SKM-1 (cell line): Measurements from ENCODE around the gene FOXP4.

Experiments used
- DNase-seq: peaks from one replicate; lab custom pipeline; 2025; ENCODE audit not compliant: unreplicated experiment; lab: John Stamatoyannopoulos, UW

Gene FOXP4

DNA sequence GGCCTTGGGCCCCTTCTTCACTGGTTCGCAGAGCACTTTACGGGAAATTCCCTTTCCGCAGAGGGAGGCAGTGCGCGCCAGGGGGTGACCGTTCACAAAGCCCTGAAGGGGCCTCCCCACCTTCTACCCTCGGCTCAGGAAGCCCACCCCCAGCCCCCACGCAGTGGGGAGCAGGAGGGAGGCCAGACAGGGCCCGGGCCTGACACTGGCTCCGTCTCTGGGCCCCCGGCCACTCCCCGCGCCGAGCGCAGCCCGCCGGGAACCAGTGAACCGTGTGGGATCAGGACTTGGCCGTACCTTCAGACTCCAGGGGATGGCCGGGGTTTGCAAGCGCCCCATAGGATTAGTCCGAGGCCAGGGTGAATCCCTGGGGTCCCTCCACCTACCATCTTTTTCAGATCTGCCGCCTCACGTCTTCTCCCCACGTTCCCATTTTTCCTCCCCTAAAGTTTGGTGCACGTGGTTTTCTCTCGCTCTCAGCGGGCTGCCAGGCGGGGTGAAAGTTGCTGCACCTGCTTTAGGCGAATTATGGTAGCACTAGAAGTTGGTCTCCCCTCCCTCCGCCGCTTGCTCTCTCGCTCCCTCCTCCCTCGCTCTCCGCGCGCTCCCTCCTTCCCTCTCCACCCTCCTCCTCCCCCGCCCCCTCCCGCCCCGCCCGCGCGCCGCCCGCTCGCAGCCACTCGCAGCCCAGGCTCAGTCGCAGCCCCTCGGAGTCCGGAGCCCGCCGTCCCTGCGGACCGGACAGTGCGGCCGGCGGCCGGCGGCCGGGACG, at the start of gene FOXP4:
FOXP4 (plus strand) TSS at position 679 of the 772 bp plus-strand sequence. CDS start 19,380 bp downstream, outside the sequence.
- peak; percentile 93 for DNase-seq

- no peak for DNase-seq
Measured at GRCh38 chr6:41497573-41497972, 48.6 kb upstream of the FOXP4 start.

- DNase-seq: no peak
Measured at GRCh38 chr6:41497994-41498393, 48.2 kb upstream of the FOXP4 start.

- DNase-seq: no peak
Measured at GRCh38 chr6:41498968-41499599, 47.1 kb upstream of the FOXP4 start.

GRCh38 chr6:41500561-41500960, 45.6 kb upstream of the FOXP4 start:
- DNase-seq: no peak

DNA sequence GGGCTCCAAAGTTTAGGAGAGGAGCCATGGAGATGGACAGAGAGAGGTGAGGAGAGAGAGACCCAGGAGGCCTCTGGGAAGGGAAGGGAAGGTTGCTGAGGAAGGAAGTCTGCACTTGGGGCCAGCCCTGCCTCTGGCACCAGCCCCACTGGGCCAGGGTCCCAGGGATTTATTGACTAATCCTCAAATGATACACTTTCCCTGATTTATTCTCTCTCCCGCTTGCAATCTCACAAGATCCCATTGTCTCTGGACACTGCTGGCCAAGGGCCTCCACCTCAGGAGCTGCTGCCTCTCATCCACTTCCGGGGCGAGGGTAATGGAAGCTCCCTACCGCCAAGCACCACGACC, 43.6 kb upstream of the FOXP4 start:
- no peak for DNase-seq

DNA sequence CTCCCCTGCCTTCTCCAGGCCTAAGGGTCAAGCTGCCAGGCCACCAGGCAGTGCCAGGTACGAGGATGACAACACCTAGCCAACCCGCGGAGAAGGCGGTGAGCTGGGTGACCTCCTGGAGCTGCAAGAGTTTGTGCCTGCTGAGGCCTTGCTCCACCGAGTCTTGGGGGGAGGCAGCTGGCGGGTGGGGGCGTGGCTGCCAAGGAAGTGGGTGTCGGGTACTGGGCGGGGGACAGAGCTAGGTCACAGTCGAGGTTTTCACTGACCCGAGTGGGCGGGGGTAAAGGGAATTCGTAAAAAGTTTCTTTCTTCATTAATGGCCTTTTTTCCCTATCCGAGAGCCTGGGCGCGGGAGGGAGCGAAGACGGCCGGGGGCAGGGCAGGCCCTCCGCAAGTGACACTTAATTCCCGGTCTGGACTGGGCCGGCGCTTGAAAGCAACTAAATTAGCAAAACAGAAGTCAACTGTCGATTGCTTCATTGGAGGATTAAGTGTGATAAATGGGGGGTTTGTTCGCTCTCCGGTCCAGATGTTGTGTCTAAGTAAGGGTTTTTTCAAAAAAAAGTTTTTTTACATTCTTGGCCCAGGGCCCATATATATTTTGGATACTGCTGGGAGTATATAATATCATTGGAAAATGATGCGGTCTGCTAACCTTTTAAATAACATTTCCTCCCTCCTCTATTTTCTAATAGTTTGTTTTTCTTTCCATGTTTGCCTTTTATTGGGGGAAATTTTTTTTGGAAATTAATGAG, 43.1 kb upstream of the FOXP4 start:
- DNase-seq: no peak

DNA sequence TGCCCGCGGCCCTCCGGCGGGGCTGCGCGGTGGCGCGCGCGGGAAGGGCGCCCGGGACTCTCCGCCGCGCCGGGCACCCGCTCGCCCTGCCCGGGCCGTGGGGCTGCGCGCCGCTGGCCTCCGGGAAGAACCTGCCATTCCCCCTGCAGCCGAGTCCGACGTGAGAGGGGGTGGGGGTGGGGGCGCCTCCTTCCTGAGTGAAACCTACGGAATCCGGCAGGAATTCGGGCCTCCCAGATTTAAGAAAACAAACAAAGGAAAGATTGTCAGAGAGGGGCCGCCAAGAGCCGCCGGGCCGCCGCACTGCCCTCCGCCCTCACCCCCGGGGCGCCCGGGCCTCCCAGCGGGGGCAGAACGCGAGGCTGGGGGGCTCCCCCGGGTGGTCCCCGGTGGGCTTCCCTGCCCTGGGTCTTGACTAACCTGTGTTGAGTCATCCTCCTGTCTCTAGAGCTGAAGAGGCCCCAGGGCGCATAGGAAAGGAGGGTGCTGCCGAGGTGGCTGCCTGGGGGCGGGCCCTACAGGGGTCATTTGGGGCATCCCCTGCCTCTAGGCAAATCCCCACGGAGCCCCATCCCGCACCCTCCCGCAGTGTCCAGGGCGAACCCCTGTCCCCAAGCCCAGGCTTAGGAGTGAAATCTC, 42.2 kb upstream of the FOXP4 start:
- no peak for DNase-seq

- no peak for DNase-seq
Measured at GRCh38 chr6:41504466-41505121, 41.6 kb upstream of the FOXP4 start.

DNA sequence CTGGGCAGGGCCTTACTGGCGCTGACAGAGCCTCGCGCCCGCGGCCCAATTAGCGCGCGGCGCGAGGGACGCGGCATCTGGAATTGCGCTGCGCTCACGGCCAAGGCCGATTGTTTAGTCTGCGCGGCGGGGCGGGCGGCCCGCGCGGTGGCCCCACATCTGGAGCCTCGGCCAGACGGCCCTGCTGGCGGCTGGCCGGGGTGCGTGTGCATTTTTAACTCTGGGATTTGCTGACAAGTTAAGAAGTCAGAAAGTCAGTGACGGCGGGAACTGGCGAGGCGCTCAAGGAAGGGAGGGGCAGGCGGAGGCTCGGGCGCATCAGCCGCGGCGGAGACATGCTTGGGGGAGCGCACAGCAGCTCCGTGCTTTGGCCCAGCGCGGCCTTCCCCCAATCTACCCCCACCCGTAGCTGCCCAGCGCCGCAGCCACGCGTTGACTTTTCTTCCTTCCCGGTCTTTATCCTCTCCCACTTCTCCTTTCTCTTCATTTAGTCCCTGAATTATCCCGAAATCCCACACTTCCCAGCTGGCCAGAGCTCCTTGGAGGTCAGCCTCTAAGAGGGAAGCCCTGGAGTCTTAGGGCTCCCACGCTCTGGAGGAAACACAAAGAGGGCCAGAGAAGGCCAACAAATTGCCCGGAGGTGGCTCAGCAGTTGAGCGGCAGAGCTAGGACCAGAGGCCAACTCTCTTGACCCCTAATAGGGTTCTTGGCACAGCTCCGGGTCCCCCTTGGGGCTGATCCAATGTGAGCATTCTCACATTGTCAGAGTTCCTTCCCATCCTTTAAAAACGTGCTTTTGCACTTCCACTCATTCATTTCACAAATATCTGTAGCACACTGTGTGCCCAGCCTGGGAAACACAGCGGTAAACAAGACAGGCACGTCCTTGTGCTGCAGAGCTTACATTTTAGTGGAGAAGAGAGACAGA, 40.8 kb upstream of the FOXP4 start:
- DNase-seq: no peak

GRCh38 chr6:41508479-41508878, 37.7 kb upstream of the FOXP4 start:
- DNase-seq: no peak

DNA sequence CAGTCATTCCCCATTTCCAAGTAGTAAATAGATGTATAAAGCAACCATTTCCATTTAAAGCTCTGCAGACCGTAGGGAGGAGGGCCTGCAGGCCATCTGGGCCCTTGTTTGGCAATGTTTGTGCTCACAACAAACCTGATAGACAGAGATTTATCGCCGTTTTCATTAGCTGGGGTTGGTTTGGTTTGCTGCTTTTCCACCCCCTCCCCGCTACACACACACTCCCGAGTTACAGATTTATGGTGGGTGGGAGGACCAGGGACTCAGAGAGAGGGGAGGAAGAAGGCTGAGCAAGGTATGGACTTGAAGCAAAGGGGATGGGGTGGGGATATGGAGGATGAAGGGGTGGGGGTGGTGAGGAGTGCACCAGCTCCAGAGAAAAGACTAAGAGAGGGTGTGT, 36.6 kb upstream of the FOXP4 start:
- DNase-seq: no peak

DNA sequence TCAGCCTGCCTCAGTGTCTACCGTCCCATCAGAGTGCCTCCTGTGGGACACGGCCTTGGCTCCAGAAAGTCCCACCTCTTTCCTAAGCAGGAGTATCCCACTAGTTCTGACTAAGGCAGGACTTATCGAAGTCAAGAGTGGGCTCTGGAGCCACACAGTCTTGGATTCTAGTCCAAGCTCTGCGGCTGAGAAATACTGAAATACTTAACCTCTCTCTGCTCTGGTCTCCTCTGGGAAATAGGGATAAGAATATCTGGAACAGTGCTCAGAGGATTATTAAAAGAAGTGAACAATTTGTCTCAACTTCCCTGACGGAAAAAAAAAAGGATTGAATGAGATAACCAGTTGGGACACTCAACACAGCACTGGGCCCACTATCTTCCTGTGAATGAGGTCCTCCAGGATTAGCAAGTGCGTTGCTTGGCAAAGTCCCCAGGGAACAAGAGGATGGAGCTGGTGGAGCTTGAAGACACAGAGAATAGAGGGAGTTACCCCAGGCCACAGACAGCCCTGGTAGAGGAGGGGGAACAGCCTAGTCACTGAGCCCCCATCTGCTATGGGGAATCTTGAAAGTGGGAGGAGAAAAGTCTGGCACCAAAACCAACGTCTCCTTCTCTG, 34.6 kb upstream of the FOXP4 start:
- no peak for DNase-seq

- no peak for DNase-seq
Measured at GRCh38 chr6:41512146-41512701, 34.0 kb upstream of the FOXP4 start.

- DNase-seq: no peak
Measured at GRCh38 chr6:41515995-41516394, 30.2 kb upstream of the FOXP4 start.

GRCh38 chr6:41518118-41518517, 28.1 kb upstream of the FOXP4 start:
- no peak for DNase-seq

GRCh38 chr6:41519305-41519744, 26.9 kb upstream of the FOXP4 start:
- DNase-seq: no peak

DNA sequence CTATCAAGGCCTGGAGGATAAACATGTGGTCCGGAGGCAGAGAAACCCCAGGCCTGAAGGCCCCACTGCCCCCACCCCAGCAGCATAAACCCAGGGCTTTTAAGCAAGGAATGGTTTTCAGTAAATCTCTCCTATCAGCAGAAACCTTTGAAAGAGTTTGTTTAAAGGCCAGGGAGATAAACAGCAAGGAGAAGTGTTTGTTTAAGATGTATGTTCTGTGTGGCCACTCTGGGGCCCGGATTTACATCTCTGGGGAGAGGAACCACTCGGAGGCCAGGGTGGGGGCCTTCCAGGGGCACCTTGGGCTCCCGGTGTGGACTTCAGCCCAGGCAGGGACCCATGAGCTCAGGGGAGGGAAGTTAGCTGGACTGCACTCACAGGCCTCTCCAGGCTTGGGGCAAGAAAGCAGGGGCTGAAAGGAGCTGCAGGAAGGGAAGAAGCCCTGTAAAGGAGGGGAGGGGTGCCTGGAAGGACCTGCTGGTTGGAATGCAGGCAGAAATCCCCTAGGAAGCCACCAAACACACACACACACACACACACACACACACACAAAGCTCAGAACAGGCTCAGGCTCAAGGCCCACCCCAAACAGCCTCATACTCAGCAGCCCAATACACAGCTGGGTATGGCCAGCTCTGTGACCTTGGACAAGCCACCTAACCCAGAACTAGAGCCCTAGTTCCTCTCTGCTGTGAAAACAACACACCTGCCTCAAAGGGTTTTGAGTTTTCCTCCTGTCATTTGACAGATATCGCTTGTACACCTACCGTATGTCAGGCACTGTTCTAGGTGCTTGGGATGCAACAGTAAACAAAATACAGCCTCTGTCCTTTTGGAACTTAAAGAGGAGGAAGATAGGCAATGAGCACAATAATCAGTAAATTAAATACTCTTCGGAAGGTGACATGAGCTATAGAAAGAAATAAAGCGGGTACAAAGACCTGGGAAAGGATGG, 26.2 kb upstream of the FOXP4 start:
- DNase-seq: no peak
